Measurements from ENCODE around the gene TXNL1.
"Not testable (repeated sequence)": the region's sequence is repeated elsewhere in the genome, so short reads cannot be mapped to it uniquely, and the experiment has no call there.

TXNL1 gene

GRCh38 chr18:56575819-56576663, 62.4 kb downstream of the TXNL1 start:
- peak; percentile 72 for DNase-seq (ENCODE audit: low read depth)
- H3K4me3 ChIP-seq (ENCODE audit: control insufficient read depth, low read depth, low read length), result no peak overlapping the region
- peak; percentile 68 for TF ChIP-seq CTCF (conservative IDR thresholded peaks at IDR 0.05; ENCODE audit: control insufficient read depth, insufficient read depth, low read depth, low read length)

GRCh38 chr18:56574861-56575260, 63.5 kb downstream of the TXNL1 start:
- DNase-seq (ENCODE audit: low read depth), result no peak
- no peak overlapping the region for H3K4me3 ChIP-seq (ENCODE audit: control insufficient read depth, low read depth, low read length)
- no peak for TF ChIP-seq CTCF (conservative IDR thresholded peaks at IDR 0.05; ENCODE audit: control insufficient read depth, insufficient read depth, low read depth, low read length)

GRCh38 chr18:56572267-56572666, 66.1 kb downstream of the TXNL1 start:
- not testable (repeated sequence) for H3K4me3 ChIP-seq (ENCODE audit: control insufficient read depth, low read depth, low read length); DNase-seq (ENCODE audit: low read depth)

- TF ChIP-seq CTCF (conservative IDR thresholded peaks at IDR 0.05; ENCODE audit: control insufficient read depth, insufficient read depth, low read depth, low read length), result no peak
Observed at GRCh38 chr18:56570978-56571377, 67.4 kb downstream of the TXNL1 start.

GRCh38 chr18:56569416-56569815, 69.0 kb downstream of the TXNL1 start:
- no peak overlapping the region for H3K4me3 ChIP-seq (ENCODE audit: control insufficient read depth, low read depth, low read length)
- no peak for TF ChIP-seq CTCF (conservative IDR thresholded peaks at IDR 0.05; ENCODE audit: control insufficient read depth, insufficient read depth, low read depth, low read length)
- no peak for DNase-seq (ENCODE audit: low read depth)

More at GRCh38 chr18:56570978-56571377, 67.4 kb downstream of the TXNL1 start:
- H3K4me3 ChIP-seq (ENCODE audit: control insufficient read depth, low read depth, low read length), result no peak overlapping the region
- no peak for DNase-seq (ENCODE audit: low read depth)

- no peak for TF ChIP-seq CTCF (conservative IDR thresholded peaks at IDR 0.05; ENCODE audit: control insufficient read depth, insufficient read depth, low read depth, low read length)
- DNase-seq (ENCODE audit: low read depth), result no peak
- H3K4me3 ChIP-seq (ENCODE audit: control insufficient read depth, low read depth, low read length), result no peak overlapping the region
Observed at GRCh38 chr18:56568986-56569385, 69.4 kb downstream of the TXNL1 start.

- no peak for TF ChIP-seq CTCF (conservative IDR thresholded peaks at IDR 0.05; ENCODE audit: control insufficient read depth, insufficient read depth, low read depth, low read length)
- peak; percentile 97 for DNase-seq (ENCODE audit: low read depth)
- no peak overlapping the region for H3K4me3 ChIP-seq (ENCODE audit: control insufficient read depth, low read depth, low read length)
Observed at GRCh38 chr18:56565551-56566345, 72.6 kb downstream of the TXNL1 start.
